Measurements from ENCODE around the gene PHF5A. TPM values are rescaled to one million over a fixed set of nuclear protein-coding genes. Genes with fewer than 3 reads are reported as not detected.

The PHF5A gene
- total and polyA plus RNA-seq, 2 donors (not counting 3 experiments of a cell fraction or from before 2014, with no cell fraction given) = 61.1 to 63.7 TPM

DNA sequence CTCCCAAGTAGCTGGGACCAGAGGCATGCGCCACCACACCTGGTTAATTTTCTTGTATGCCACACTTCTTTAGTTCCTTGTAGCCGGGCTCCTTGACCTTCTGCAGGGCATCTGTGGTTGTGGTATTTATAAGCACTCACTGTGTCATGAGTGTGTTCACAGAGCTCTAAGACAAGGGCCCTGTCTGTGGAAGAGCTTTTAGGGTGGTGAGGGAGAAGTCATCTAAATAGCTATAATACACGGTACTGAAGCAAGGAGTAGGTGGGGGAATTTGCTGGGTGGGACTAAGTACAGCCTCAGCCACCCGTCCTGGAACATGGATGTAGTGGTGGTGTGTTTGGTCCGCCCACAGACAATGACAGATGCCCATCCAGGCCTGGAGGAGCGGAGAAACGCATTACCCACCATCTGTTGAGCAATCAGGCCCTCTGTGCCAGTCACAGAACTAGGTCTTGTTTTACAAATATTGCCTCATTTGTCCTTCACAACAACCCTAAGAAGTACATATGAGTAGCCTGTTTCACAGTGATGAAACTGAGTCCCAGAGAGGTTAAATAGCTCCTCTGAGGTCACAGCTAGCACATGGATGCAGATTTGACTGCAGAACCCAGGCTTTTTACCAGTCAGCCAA, 10.5 kb upstream of the PHF5A start:
- H3K9ac ChIP-seq (replicated peaks; ENCODE audit: extremely low read depth, insufficient read depth, low read length) = no peak overlapping the region
- POLR2A ChIA-PET = interaction anchor here (1.3 kb wide), 1 partner anchor 10 kb away, joined by 3 read pairs; the partner anchor contains the start of genes ACO2 and PHF5A
- CTCF ChIA-PET = interaction anchor here (0.7 to 1.5 kb wide), 6 partner anchors 10 to 75 kb away, joined by 3 to 7 read pairs (median 3); partner anchors contain the start of genes ACO2 and PHF5A
- intact Hi-C loops (cut with micrococcal nuclease) (no loop called here), dilution Hi-C loops (cut with MboI; ENCODE audit: extremely low pct_ligation_motif_present, low sequenced_read_pairs) (no loop called here)
- no peak overlapping the region for H3K4me3 ChIP-seq (replicated peaks in 1 of 3; ENCODE audit: insufficient read depth in 1 of 3, low read depth in 1 of 3, low read length in 3 of 3)
- no peaks in the 10 kb centered on the region for H4K20me1 ChIP-seq (replicated peaks; ENCODE audit: control insufficient read depth, extremely low read depth, insufficient read depth, low read length)
- no TSS peak for BruUV-seq (replicated peaks)
- H3K79me2 ChIP-seq (ENCODE audit: control insufficient read depth, insufficient read depth, low read length) = peaks cover 67% of the 10 kb centered on the region
- H3K4me2 ChIP-seq (ENCODE audit: insufficient read depth, low read length) = no peak overlapping the region
- H3K36me3 ChIP-seq (ENCODE audit: control insufficient read depth in 2 of 2, extremely low read depth in 1 of 2, insufficient read depth in 2 of 2, low read length in 2 of 2) = no peaks in the 10 kb centered on the region
- no peaks in the 10 kb centered on the region for H3K27me3 ChIP-seq (ENCODE audit: control insufficient read depth in 2 of 2, insufficient read depth in 2 of 2, low read length in 2 of 2)
- no peaks in the 10 kb centered on the region for H3K9me1 ChIP-seq (replicated peaks; ENCODE audit: control insufficient read depth, extremely low read depth, insufficient read depth, low read length)
- no peaks in the 10 kb centered on the region for H3K9me3 ChIP-seq (replicated peaks; ENCODE audit: control insufficient read depth, insufficient read depth, low read length)
- DNase-seq (ENCODE audit: low read depth, low spot score) = no peak
- no peak overlapping the region for H3K27ac ChIP-seq (ENCODE audit: insufficient read depth, low read depth, low read length)
- H3K4me1 ChIP-seq (ENCODE audit: control insufficient read depth, extremely low read depth, insufficient read depth, low read length) = no peaks in the 10 kb centered on the region
- FAIRE-seq = no peak
- no peak overlapping the region for H2AFZ ChIP-seq (ENCODE audit: low read depth, low read length)
- TF ChIP-seq JUN (IDR thresholded peaks at IDR 0.05; ENCODE audit: borderline replicate concordance, insufficient read depth, insufficient read length, low read depth) (no peak), POLR2AphosphoS5 (IDR thresholded peaks at IDR 0.05; ENCODE audit: insufficient read depth, low read depth, low read length) (no peak), FOS (IDR thresholded peaks at IDR 0.05; ENCODE audit: borderline replicate concordance, insufficient read depth, low read length) (no peak), POLR2A (IDR thresholded peaks at IDR 0.05; ENCODE audit: low read depth, low read length) (no peak), MYC (IDR thresholded peaks at IDR 0.05; ENCODE audit: low read depth, low read length) (no peak), EZH2 (IDR thresholded peaks at IDR 0.05; ENCODE audit: borderline replicate concordance, low read depth, low read length, severe bottlenecking) (no peak), GATA2 (IDR thresholded peaks at IDR 0.05; ENCODE audit: insufficient read depth, insufficient read length, low read depth, low read length) (no peak)
- TF ChIP-seq, protein P1, sequence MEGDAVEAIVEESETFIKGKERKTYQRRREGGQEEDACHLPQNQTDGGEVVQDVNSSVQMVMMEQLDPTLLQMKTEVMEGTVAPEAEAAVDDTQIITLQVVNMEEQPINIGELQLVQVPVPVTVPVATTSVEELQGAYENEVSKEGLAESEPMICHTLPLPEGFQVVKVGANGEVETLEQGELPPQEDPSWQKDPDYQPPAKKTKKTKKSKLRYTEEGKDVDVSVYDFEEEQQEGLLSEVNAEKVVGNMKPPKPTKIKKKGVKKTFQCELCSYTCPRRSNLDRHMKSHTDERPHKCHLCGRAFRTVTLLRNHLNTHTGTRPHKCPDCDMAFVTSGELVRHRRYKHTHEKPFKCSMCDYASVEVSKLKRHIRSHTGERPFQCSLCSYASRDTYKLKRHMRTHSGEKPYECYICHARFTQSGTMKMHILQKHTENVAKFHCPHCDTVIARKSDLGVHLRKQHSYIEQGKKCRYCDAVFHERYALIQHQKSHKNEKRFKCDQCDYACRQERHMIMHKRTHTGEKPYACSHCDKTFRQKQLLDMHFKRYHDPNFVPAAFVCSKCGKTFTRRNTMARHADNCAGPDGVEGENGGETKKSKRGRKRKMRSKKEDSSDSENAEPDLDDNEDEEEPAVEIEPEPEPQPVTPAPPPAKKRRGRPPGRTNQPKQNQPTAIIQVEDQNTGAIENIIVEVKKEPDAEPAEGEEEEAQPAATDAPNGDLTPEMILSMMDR (IDR thresholded peaks at IDR 0.05; ENCODE audit: extremely low read depth in 1 of 2, insufficient read depth in 1 of 2, low read depth in 1 of 2, low read length in 2 of 2) = no peak
- TF ChIP-seq, protein P2, sequence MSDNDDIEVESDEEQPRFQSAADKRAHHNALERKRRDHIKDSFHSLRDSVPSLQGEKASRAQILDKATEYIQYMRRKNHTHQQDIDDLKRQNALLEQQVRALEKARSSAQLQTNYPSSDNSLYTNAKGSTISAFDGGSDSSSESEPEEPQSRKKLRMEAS (IDR thresholded peaks at IDR 0.05; ENCODE audit: insufficient read depth, insufficient read length) = no peak

All from endothelial cell of umbilical vein (primary cell).